ENCODE results near the gene CFAP299. TPM values are rescaled to one million over a fixed set of nuclear protein-coding genes. Genes with fewer than 3 reads are reported as not detected.

Gene CFAP299
- polyA plus RNA-seq, 2 donors, result not detected

- no peaks in the 10 kb centered on the region for H3K4me1 ChIP-seq (ENCODE audit: control insufficient read depth in 2 of 2, insufficient read depth in 2 of 2, low read length in 1 of 2)
- no peak overlapping the region for H3K4me3 ChIP-seq (ENCODE audit: low read depth in 1 of 2, low read length in 2 of 2)
- no peak overlapping the region for H3K27ac ChIP-seq (ENCODE audit: low read depth in 2 of 2, low read length in 1 of 2)
- peaks cover 0 to 2% of the 10 kb centered on the region in 2 donors for H3K27me3 ChIP-seq (ENCODE audit: control insufficient read depth in 1 of 2, insufficient read depth in 2 of 2, low read length in 2 of 2)
- no peaks in the 10 kb centered on the region for H3K9me3 ChIP-seq (ENCODE audit: control insufficient read depth in 2 of 2, insufficient read depth in 1 of 2, low read depth in 1 of 2, low read length in 1 of 2)
- H3K36me3 ChIP-seq (ENCODE audit: control insufficient read depth in 2 of 2, insufficient read depth in 2 of 2, low read length in 1 of 2), result no peaks in the 10 kb centered on the region
- WGBS, 2 donors, result 66 to 70% methylated on average over 3 of the region's 3 CpGs
Measured at GRCh38 chr4:80539190-80539589, 203.7 kb downstream of the CFAP299 start.

GRCh38 chr4:80540349-80540748, 204.8 kb downstream of the CFAP299 start:
- H3K9me3 ChIP-seq (ENCODE audit: control insufficient read depth in 2 of 2, insufficient read depth in 1 of 2, low read depth in 1 of 2, low read length in 1 of 2), result no peaks in the 10 kb centered on the region
- H3K27ac ChIP-seq (ENCODE audit: low read depth in 2 of 2, low read length in 1 of 2), result no peak overlapping the region
- H3K4me3 ChIP-seq (ENCODE audit: low read depth in 1 of 2, low read length in 2 of 2), result no peak overlapping the region
- H3K4me1 ChIP-seq (ENCODE audit: control insufficient read depth in 2 of 2, insufficient read depth in 2 of 2, low read length in 1 of 2), result no peaks in the 10 kb centered on the region
- no peaks in the 10 kb centered on the region for H3K36me3 ChIP-seq (ENCODE audit: control insufficient read depth in 2 of 2, insufficient read depth in 2 of 2, low read length in 1 of 2)
- WGBS, 2 donors, result 53 to 57% methylated on average over 1 of the region's 1 CpG
- H3K27me3 ChIP-seq (ENCODE audit: control insufficient read depth in 1 of 2, insufficient read depth in 2 of 2, low read length in 2 of 2), result peaks cover 0 to 2% of the 10 kb centered on the region in 2 donors

GRCh38 chr4:80540785-80541469, 205.4 kb downstream of the CFAP299 start:
- Histone ChIP-seq H3K27ac (ENCODE audit: low read depth in 2 of 2, low read length in 1 of 2) (no peak overlapping the region), H3K36me3 (ENCODE audit: control insufficient read depth in 2 of 2, insufficient read depth in 2 of 2, low read length in 1 of 2) (no peaks in the 10 kb centered on the region)
- 55 to 65% methylated on average over 5 of the region's 5 CpGs for WGBS, 2 donors

GRCh38 chr4:80542747-80543146, 207.2 kb downstream of the CFAP299 start:
- Histone ChIP-seq H3K27ac (ENCODE audit: low read depth in 2 of 2, low read length in 1 of 2) (no peak overlapping the region), H3K9me3 (ENCODE audit: control insufficient read depth in 2 of 2, insufficient read depth in 1 of 2, low read depth in 1 of 2, low read length in 1 of 2) (no peaks in the 10 kb centered on the region), H3K4me3 (ENCODE audit: low read depth in 1 of 2, low read length in 2 of 2) (no peak overlapping the region), H3K27me3 (ENCODE audit: control insufficient read depth in 1 of 2, insufficient read depth in 2 of 2, low read length in 2 of 2) (peaks cover 0 to 2% of the 10 kb centered on the region in 2 donors), H3K36me3 (ENCODE audit: control insufficient read depth in 2 of 2, insufficient read depth in 2 of 2, low read length in 1 of 2) (no peaks in the 10 kb centered on the region), H3K4me1 (ENCODE audit: control insufficient read depth in 2 of 2, insufficient read depth in 2 of 2, low read length in 1 of 2) (no peaks in the 10 kb centered on the region)
- whole genome bisulfite sequencing, 2 donors, result 95 to 97% methylated on average over 2 of the region's 2 CpGs

More at GRCh38 chr4:80540785-80541469, 205.4 kb downstream of the CFAP299 start:
- Histone ChIP-seq H3K9me3 (ENCODE audit: control insufficient read depth in 2 of 2, insufficient read depth in 1 of 2, low read depth in 1 of 2, low read length in 1 of 2) (no peaks in the 10 kb centered on the region), H3K4me3 (ENCODE audit: low read depth in 1 of 2, low read length in 2 of 2) (no peak overlapping the region), H3K4me1 (ENCODE audit: control insufficient read depth in 2 of 2, insufficient read depth in 2 of 2, low read length in 1 of 2) (no peaks in the 10 kb centered on the region), H3K27me3 (ENCODE audit: control insufficient read depth in 1 of 2, insufficient read depth in 2 of 2, low read length in 2 of 2) (peaks cover 0 to 2% of the 10 kb centered on the region in 2 donors)

- H3K9me3 ChIP-seq (ENCODE audit: control insufficient read depth in 2 of 2, insufficient read depth in 1 of 2, low read depth in 1 of 2, low read length in 1 of 2), result peaks cover 0 to 3% of the 10 kb centered on the region in 2 donors
- no peaks in the 10 kb centered on the region for H3K27me3 ChIP-seq (ENCODE audit: control insufficient read depth in 1 of 2, insufficient read depth in 2 of 2, low read length in 2 of 2)
- WGBS, 2 donors, result 90 to 92% methylated on average over 3 of the region's 3 CpGs
- H3K27ac ChIP-seq (ENCODE audit: low read depth in 2 of 2, low read length in 1 of 2), result no peak overlapping the region
- no peaks in the 10 kb centered on the region for H3K36me3 ChIP-seq (ENCODE audit: control insufficient read depth in 2 of 2, insufficient read depth in 2 of 2, low read length in 1 of 2)
- H3K4me3 ChIP-seq (ENCODE audit: low read depth in 1 of 2, low read length in 2 of 2), result no peak overlapping the region
- H3K4me1 ChIP-seq (ENCODE audit: control insufficient read depth in 2 of 2, insufficient read depth in 2 of 2, low read length in 1 of 2), result no peaks in the 10 kb centered on the region
Measured at GRCh38 chr4:80560337-80560736, 224.8 kb downstream of the CFAP299 start.

- no peaks in the 10 kb centered on the region for H3K9me3 ChIP-seq (ENCODE audit: control insufficient read depth in 2 of 2, insufficient read depth in 1 of 2, low read depth in 1 of 2, low read length in 1 of 2)
- H3K27ac ChIP-seq (ENCODE audit: low read depth in 2 of 2, low read length in 1 of 2), result no peak overlapping the region
- H3K4me1 ChIP-seq (ENCODE audit: control insufficient read depth in 2 of 2, insufficient read depth in 2 of 2, low read length in 1 of 2), result no peaks in the 10 kb centered on the region
- 42 to 46% methylated on average over 5 of the region's 5 CpGs for WGBS, 2 donors
- peak overlapping the region in 1 of 2 donors; percentile 11 for H3K4me3 ChIP-seq (ENCODE audit: low read depth in 1 of 2, low read length in 2 of 2)
- H3K27me3 ChIP-seq (ENCODE audit: control insufficient read depth in 1 of 2, insufficient read depth in 2 of 2, low read length in 2 of 2), result no peaks in the 10 kb centered on the region
- H3K36me3 ChIP-seq (ENCODE audit: control insufficient read depth in 2 of 2, insufficient read depth in 2 of 2, low read length in 1 of 2), result no peaks in the 10 kb centered on the region
Measured at GRCh38 chr4:80566203-80566872, 230.8 kb downstream of the CFAP299 start.

- no peaks in the 10 kb centered on the region for H3K27me3 ChIP-seq (ENCODE audit: control insufficient read depth in 1 of 2, insufficient read depth in 2 of 2, low read length in 2 of 2)
- no peaks in the 10 kb centered on the region for H3K4me1 ChIP-seq (ENCODE audit: control insufficient read depth in 2 of 2, insufficient read depth in 2 of 2, low read length in 1 of 2)
- no peak overlapping the region for H3K27ac ChIP-seq (ENCODE audit: low read depth in 2 of 2, low read length in 1 of 2)
- H3K4me3 ChIP-seq (ENCODE audit: low read depth in 1 of 2, low read length in 2 of 2), result no peak overlapping the region
- H3K9me3 ChIP-seq (ENCODE audit: control insufficient read depth in 2 of 2, insufficient read depth in 1 of 2, low read depth in 1 of 2, low read length in 1 of 2), result no peaks in the 10 kb centered on the region
- WGBS, 2 donors, result 72 to 77% methylated on average over 1 of the region's 1 CpG
- no peaks in the 10 kb centered on the region for H3K36me3 ChIP-seq (ENCODE audit: control insufficient read depth in 2 of 2, insufficient read depth in 2 of 2, low read length in 1 of 2)
Measured at GRCh38 chr4:80568891-80569290, 233.4 kb downstream of the CFAP299 start.

- WGBS, 2 donors, result 22 to 31% methylated on average over 1 of the region's 1 CpG
- no peaks in the 10 kb centered on the region for H3K27me3 ChIP-seq (ENCODE audit: control insufficient read depth in 1 of 2, insufficient read depth in 2 of 2, low read length in 2 of 2)
- H3K4me3 ChIP-seq (ENCODE audit: low read depth in 1 of 2, low read length in 2 of 2), result no peak overlapping the region
Measured at GRCh38 chr4:80576796-80577195, 241.3 kb downstream of the CFAP299 start.

GRCh38 chr4:80578001-80578400, 242.5 kb downstream of the CFAP299 start:
- no peaks in the 10 kb centered on the region for H3K9me3 ChIP-seq (ENCODE audit: control insufficient read depth in 2 of 2, insufficient read depth in 1 of 2, low read depth in 1 of 2, low read length in 1 of 2)
- H3K27me3 ChIP-seq (ENCODE audit: control insufficient read depth in 1 of 2, insufficient read depth in 2 of 2, low read length in 2 of 2), result no peaks in the 10 kb centered on the region
- no peaks in the 10 kb centered on the region for H3K4me1 ChIP-seq (ENCODE audit: control insufficient read depth in 2 of 2, insufficient read depth in 2 of 2, low read length in 1 of 2)
- H3K36me3 ChIP-seq (ENCODE audit: control insufficient read depth in 2 of 2, insufficient read depth in 2 of 2, low read length in 1 of 2), result no peaks in the 10 kb centered on the region
- WGBS, 2 donors, result 62 to 63% methylated on average over 1 of the region's 1 CpG
- H3K27ac ChIP-seq (ENCODE audit: low read depth in 2 of 2, low read length in 1 of 2), result no peak overlapping the region
- no peak overlapping the region for H3K4me3 ChIP-seq (ENCODE audit: low read depth in 1 of 2, low read length in 2 of 2)

More at GRCh38 chr4:80576796-80577195, 241.3 kb downstream of the CFAP299 start:
- Histone ChIP-seq H3K27ac (ENCODE audit: low read depth in 2 of 2, low read length in 1 of 2) (no peak overlapping the region), H3K4me1 (ENCODE audit: control insufficient read depth in 2 of 2, insufficient read depth in 2 of 2, low read length in 1 of 2) (no peaks in the 10 kb centered on the region), H3K36me3 (ENCODE audit: control insufficient read depth in 2 of 2, insufficient read depth in 2 of 2, low read length in 1 of 2) (no peaks in the 10 kb centered on the region), H3K9me3 (ENCODE audit: control insufficient read depth in 2 of 2, insufficient read depth in 1 of 2, low read depth in 1 of 2, low read length in 1 of 2) (no peaks in the 10 kb centered on the region)

- H3K4me1 ChIP-seq (ENCODE audit: control insufficient read depth in 2 of 2, insufficient read depth in 2 of 2, low read length in 1 of 2), result no peaks in the 10 kb centered on the region
- no peaks in the 10 kb centered on the region for H3K36me3 ChIP-seq (ENCODE audit: control insufficient read depth in 2 of 2, insufficient read depth in 2 of 2, low read length in 1 of 2)
- peaks cover 0 to 3% of the 10 kb centered on the region in 2 donors for H3K27me3 ChIP-seq (ENCODE audit: control insufficient read depth in 1 of 2, insufficient read depth in 2 of 2, low read length in 2 of 2)
- no peak overlapping the region for H3K27ac ChIP-seq (ENCODE audit: low read depth in 2 of 2, low read length in 1 of 2)
- no peaks in the 10 kb centered on the region for H3K9me3 ChIP-seq (ENCODE audit: control insufficient read depth in 2 of 2, insufficient read depth in 1 of 2, low read depth in 1 of 2, low read length in 1 of 2)
- no peak overlapping the region for H3K4me3 ChIP-seq (ENCODE audit: low read depth in 1 of 2, low read length in 2 of 2)
Measured at GRCh38 chr4:80585542-80585941, 250.0 kb downstream of the CFAP299 start.
